Activated CD4-positive, alpha-beta T cell treated with anti-CD3 and anti-CD28 coated beads for 4 hours (primary cell): ENCODE data around the gene APCDD1L.

ENCODE experiments used
- DNase-seq, 2 donors: peaks; one replicate each; pipeline ENCODE4 v3.0.0-alpha.2; 2020

The APCDD1L gene

DNA sequence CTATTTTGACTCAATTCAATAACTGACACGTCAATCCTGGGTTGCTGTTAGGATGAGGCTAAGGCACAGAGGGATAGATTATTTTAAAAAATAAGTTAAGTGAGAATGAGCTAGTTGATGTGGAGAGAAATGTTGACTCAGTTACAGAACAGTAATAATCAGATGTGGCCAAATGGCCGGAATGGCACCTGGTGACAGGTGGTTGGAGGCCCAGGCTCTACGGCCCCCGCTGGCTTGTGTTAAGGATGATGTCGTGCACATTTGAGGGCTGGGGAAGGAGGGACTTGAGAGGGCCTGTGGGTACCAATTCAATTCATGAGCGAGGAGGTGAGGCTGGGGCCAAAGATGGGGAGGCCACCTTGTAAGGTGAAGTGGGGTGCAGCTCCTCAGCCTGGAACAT, 31.7 kb downstream of the APCDD1L start:
- DNase-seq: no peak

DNA sequence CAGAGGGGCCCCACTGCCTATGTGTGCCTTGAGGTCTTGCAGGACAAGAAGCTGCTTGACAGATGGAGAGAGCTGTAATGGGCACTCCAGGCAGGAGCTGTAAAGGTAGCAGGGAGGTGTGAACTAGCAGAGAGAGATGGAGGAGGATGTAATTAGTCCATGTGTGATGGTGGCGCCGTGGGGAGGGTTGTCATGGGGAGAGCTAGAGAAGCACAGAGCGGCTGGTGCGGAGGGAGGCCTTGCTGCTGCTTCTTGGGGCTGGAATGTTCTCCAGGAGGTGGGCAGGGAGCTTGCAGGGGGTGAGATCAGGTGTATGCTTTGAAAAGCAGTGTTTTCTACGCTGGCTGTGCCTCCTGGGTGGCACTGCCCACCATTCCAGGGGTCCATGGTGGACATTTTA, 32.1 kb downstream of the APCDD1L start:
- no peak for DNase-seq

DNA sequence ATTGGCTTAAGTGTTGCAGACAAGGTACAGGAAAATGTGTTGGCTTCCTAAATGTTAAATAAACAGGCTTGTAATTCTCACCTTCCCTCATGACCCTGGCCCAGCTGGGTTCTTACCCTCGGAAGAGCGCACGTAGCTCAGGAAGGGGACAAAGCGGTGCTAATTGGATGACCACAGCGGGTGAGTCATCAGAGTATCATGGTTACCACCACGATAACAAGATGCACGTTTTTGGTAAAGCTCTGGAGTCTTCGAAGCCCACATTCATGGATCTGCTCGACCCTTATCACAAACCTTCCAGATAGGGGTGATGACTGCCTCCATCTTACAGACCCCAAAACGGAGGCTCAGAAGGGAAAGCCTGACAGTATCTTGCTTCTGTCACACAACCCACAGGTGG, 32.8 kb downstream of the APCDD1L start:
- no peak for DNase-seq

DNA sequence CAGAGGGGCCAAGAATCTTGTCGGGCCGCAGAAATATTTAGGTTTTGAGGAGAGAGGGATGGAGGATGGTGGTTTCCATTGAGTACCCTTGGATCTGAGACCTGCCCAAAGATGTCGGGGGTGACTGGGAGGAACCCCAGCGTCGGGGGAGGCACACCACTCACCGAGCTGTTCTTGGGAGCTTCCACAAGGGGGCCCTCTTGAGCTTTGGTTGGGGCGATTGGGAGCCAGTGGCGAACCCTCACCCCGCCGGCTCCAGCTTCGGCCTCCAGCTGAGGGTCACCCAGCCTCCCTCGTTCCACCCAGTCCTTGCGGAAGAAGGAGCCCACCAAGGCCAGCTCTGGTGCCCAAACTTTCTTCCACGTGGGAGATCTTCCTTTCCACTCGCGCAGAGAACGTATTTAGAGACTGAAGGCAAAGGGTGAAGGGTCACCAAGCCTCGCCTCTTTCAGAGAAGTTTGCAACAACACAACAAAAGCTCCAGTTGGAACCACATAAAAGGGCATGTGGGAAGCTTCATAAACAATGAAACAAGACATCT, 33.6 kb downstream of the APCDD1L start:
- peak; percentile 39 to 71 for DNase-seq

DNA sequence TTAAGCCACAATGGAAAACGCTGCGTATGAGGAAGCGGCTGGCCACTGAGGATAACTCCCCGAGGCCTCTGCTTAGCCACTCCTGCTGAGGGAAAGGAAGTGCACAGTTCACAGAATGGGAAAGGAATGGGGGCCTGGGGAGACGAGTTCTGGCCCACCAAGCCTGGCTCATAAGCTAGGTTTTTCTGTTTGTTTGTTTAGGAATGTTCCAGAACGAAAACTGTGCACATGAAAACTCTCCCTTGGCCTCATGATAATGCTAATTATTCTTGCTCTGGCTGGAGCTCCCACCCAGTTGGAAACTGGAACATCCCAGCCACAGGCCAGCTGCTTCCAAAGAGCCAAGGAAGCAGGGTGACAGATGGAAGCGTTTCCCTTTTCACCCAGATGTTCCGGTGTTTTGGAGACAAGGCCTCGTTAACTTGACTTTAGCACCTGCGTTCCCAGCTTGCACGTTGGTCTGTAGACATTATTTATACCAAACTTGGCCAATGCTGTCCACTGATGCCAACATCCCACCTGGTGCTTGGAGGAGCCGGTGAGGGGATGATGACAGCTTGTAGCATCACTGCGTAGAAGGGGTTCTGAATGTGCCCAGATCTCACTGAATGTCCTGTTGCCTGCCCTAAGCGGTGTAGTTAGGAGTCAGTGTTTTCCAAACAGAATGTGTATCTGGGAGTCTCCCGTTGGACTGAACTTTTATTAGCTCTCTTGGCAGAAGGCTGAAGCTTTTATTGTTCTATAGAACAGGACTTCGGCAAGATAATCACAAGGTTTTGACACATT, 34.5 kb downstream of the APCDD1L start:
- no peak for DNase-seq

DNA sequence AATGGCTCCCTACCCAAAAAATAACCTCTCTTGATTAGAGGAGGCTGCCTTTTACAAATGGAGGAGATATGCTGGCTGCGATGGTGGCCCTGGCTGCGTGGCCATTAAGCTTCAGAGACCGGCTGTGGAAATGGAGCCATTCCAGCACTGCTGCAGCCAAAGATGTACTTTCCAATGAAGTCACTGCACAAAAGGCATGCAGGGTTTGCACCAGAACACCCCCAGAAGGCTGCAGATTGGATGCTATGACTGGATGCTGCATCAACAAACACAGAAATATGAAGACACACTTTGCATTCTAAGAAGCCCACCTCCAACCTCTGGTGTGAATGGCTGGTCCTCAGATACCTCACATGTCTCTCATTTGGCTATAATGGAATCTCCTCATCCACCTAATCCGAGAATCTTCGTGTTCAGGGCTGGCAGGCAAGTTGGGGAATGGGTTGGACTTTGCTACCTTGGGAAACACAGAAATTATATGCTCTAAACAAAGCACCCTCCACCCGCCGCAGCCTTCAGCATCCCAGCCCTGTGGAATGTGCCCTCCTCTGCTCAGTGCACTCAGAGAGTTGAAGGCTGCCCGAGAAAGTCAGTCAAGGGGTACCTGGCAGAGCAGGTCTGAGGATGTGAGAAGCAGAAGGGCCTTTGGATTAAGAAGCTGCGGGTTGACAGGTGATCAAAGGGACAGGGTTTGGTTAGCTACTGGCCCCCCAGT, 35.3 kb downstream of the APCDD1L start:
- no peak for DNase-seq

DNA sequence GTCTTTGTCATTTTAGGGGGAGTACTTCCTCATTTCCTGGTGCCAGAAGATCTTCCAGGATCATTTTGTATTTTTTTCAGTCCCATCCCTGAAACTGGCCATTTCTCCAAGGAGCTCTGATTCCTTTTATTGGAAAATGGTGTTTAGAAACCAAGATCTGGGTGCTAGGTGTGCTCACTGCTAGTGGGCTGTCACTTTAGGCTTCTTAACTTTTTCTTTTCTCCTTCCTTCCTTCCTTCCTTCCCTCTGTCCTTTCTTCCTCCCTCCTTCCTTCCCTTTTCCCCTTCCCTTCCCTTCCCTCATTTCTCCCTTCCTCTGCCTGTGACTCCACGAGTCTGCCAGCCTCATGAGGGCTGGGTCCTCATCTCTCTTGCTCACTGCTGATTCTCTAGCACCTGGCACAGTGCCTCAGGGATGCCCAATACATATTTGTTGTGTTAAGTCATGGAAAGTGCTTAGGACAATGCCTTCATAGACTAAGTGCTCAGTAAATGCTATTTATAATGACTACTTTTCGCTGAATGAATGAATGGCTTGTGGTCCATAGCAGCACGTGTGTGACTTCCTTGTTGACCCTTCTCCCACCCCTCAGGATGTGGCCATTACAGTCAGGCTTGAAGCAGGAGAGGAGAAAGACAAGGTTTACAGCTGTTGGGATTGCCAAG, 36.9 kb downstream of the APCDD1L start:
- DNase-seq: no peak

DNA sequence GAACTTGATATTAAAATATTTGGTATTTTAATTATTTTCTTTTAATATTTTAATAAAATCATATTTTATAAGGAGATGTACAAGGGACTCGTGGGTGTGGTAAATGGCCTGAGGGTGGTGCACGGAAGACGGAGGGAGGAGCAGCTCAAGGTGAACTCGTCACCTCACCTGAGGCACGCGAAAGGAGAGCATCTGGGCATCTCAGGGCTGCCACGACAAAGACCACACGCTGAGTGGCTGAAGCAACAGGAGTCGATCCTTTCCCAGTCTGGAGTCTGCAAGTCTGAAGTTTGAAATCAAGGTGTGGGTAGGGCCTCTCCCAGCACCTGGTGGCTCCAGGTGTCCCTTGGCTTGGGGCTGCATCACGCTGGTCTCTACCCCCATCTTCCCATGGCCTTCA, 39.7 kb downstream of the APCDD1L start:
- no peak for DNase-seq

DNA sequence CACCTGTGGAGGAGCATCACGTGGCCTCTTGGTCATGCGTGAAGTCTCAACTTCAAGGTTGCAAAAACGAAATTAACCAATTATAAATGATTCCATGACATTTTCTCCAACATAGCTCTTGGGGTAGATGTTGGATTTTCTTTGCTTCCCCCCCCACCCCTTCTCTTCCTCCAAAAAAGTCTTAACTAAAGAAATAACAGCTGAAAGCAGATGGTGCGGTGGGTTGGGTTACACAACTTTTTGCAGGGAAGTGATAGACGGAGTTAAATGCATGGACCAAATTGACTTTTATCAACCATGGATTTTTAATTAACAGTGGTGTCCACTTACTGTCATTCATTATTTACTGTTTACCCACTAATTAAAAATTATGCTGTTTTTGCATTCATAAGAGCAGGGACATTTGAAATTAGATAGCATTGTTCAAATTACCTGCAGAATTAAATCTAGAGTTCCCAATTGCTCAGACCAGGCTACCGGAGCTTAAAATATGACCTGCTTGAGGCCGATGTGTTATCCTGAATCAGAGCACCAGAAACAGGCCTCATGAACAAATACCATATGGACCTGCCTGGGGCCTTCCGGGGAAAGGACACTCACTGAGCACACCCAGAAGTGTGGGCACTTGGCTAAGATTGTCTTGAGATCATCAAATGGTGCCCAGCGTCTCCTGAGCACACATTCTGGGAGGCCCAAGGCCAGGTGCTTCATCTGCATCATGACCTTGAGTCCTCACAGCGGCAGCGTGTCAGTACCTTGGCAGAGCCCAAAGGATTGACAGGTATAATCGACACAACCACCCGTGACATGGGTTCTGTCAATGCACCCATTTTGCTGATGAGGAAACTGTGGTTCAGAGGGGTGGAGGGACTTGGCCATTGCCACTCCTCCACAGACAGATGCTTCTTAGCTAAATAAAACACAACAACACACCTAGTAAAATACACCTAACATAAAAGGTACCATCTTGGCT, 41.5 kb downstream of the APCDD1L start:
- DNase-seq: no peak

DNA sequence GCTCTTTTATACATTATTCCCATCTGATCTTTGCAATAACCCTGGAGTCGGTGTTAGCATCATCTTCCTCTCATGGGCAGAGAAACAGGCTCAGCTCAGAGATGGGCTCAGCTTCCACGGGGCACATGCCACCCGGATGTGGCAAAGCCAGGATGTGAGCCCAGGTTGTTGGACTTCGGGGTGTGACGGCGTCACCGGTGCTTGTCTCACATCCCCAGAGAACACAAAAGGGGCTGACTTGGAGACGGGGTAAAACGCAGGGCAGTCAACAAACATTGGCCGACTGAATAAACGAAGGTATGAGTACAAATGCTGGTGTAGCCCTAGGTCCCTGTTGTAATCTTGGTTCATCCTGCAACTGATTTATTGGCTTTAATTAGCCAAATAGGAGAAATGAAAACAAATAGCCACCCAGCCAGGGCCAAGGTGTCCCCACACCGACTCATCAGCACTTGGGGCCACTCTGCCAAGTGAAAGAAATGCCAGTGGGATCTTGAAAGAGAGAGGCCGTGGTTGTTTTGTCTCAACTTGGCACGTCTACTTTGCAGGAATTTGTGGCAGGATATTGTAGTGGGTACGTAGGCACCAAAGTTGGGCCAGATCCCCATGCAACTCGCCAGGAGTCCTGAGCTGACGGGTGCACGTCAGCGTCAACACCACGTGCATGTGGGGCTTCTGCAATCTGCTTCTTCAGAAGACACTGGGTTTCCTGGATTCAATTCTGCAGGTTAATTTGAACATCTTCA, 42.8 kb downstream of the APCDD1L start:
- no peak for DNase-seq

DNA sequence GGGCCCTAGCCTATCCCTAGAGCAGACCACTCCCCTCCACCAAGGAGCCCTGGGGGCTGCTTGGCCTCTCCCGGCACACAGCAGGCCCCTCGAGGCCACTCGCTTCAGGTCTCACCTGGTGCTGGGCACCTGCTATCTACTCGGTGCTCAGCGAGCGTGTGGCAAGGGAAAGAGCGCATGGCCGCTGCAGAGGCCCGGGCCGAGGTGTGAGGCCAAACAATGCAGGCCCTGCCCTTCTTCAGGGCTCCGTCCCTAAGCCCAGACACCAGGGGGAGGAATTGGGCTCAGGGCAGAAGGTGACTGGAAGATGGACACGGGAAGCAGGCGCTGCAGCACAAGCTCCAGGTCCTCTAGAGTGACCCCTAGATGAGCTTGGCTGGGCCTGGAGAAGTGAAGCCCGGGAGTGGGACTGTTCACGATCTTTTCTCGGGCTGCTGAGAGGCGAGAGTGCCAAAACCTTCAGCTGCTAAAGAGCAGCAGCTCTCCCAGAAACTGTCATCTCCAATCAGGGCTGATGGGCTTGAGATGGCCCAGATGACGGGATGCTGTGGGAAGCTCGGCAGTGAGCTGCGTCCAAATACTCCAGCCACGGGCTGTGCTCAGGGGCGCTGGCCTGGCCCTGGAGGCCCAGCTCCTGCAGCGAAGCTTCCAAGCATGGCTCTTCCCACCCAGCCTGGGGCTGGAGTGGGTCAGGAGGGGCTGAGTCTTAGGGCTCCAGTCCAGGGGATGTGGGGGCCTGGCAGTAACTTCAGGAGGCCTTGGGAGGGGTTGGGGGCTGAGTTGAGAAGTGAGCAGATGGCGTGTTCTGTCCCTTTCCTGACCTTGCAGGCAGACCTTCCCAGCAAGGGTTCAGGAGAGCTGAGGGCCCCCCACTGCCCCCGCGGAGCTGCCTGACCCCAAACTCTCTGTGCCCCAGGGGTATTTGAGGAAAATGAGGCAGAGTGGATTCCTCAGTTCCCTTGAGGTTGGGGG, 43.7 kb downstream of the APCDD1L start:
- DNase-seq: no peak

DNA sequence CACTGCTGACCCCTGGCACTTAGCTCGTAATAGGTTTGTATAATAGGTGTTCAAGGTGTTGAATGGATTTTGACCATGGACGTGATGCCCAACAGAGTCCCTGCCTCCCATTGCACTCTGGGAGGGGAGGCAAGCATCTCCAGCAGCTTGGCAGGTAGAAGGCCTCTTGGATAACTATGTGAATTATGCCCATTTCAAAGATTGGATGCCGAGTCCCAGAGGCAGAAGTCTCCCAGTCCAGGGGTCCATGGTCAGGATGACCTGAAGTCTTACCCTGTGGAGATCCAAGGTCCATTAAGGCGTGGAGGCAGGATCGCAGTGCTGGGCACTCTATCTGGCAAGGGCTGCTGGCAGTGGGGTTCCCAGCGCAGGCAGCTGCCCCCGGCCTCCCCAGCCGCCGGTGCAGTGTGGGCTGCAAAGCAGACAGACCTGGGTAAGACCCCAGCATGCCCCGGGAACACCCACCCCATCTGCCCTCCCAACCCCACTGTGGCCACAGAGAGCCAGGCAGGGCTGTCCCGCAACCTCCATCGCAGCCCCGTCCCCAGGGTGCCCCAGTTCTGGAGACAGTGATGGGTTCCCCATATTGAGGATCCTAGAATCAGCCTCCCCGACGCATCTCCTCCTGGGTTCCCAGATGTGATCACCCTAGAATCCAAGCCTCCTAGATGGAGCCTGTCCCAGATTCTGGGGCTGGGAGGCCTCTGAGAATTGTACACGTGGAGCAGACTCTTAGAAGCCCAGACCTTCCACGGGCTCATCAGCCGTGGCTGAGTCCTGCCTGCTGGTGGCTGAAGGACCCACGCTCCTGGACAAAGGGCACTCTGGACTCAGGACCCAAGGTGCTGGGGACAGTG, 44.6 kb downstream of the APCDD1L start:
- no peak for DNase-seq

DNA sequence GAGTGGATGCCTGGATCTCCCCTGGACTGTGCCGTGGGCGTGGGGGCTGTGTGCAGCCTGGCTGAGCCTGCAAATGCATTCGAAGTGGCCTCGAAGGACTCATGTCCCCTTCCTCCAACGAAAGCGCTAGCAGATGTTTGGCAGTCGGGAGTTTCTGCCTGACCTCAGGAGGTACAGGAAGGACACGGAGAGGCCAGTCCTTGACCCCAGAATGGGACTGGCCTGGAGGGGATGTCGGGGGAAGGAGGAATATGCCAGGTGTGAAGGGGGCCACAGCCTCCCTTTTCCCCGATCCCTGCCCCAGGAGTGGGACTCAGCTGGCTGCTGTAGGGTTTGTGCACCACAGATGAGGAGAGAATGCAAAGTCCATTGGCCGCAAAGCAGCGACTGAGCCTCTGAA, 45.6 kb downstream of the APCDD1L start:
- DNase-seq: no peak

DNA sequence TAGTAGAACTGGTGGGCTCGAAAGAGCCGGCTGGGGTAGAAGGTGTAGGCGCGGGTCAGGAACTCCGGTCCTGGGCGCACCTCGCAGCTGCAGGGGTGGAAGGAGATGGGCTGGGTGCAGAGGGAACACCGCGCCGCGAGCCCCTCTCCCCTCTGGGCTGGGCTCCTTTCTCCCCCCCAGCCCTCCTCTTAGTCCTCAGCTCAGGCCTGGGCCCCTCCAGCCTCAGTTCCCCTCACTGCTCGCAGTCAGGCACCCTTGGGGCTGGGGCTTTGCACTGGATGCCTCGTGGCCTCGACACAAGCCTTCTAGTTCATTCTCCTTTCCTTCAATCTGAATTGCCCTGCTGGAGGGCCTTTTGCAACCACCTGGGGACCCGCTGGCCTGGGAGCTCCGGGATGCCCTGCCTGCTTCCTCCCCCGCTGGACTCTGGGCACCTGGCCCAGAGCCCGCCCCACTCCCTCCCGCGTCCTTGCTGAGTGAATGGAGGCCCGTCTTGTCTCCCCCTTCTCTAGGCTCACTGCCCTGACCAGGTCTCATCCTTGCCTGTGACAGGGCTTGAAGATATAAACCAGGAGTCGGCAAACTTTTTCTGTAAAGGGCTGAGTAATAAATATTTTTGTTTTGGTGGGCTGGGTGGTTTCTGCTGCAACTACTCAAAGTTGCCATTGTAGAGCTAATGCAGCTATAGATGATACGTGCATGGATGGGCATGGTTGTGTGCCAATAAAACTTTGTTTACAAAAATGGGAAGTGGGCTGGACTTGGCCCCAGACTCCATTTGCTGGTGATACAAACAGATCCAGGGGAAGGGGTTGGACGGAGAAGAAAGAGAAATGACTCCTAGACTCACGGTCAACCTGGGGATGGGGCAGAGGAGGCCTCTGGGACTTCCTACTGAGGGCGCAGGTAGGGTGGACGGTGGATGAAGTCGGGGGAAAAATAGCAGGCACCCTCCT, 47.3 kb downstream of the APCDD1L start:
- no peak for DNase-seq

DNA sequence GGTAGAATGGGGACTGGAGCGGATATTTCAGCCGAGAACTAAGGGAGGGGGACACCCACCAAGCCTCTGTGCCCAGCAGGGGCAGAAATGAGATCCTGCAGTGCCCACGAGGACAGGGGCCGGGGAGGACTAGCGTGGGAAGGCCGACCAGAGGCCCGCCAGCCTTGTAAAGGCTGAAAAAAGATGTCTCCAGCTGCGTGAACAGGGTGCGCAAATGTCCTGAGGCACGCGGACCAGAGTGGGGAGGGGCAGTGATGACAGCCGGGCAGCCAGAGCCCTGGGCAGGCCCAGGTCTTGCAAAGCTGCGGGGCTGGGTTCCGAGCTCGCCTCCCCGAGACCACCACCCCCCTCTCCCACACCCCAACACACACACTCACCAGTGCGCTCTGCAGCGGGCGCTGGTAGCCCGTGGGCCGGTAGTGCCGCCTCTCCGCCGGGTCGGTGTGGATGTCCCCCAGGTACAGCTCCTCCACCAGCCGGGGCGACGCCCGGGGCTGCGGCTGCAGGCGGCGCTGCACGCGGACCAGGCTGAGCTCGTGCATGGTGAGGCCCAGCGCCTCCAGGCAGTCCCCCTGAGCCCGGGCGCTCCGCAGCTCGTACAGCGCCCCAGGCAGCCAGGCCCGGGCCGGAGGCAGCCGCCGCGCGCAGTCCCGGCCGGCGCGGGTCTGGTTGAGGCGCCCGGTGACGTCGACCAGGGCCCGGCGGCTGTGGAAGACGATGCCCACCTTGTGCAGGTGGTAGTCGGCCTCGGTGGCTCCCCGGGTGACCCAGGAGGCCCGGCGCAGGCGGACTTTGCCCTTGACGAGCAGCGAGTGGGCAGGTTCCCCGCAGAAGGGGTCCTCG, 48.2 kb downstream of the APCDD1L start:
- no peak for DNase-seq

DNA sequence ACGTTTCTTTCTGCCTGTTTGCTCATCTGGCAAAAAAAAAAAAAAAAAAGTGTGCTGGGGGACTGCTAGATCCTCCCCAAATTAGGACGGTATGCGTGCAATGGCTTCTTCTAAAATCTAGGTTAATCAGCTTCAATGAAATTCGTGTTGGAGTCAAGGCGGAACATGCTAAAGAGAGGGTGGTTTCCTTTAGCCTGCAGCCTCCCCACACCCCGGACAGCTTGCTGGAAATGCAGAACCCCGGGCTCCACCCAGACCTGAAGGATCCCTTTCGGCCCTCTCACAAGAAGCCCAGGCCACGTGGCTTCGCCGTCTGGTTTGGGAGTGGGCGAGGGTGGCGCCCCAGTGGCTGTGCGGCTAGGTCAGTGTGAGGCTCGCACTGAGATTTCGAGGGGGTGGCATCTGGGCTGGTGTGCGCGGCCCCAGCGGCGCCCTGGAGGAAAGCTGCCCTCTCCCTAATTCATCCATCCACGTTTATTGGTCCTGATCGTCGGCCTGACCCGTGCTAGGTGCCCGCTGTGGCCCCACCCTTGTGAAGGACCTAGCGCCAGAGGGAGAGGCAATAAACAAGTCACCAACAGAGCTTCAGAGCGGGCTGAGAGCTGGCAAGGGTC, 49.0 kb downstream of the APCDD1L start:
- DNase-seq: no peak

DNA sequence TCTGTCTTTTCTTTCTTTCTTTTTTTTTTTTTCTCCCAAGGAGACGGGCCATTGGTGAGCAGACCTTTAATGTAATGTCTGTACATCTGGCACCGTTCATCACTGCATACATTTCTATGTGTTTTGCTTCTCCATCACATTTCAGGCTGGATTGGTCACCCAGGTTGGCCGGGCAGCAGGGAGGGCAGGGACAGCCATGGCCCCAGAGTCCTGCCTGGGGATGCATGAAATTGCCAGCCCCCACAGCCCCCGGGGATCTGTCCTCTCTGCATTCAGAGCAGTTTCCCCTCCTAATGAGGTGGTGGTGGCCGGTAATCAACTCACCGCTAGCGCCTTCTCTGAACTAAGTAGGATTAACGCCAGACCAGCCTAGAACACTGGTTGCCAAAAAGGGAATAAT, 50.4 kb downstream of the APCDD1L start:
- DNase-seq: no peak
